NCI-H2107 treated with DMSO at 0.1 percent for 48 hours (cell line): ENCODE measurements around the gene MRPS35.

Source experiments
- DNase-seq: peaks from one replicate; lab custom pipeline; 2025; ENCODE audit not compliant: unreplicated experiment; lab: John Stamatoyannopoulos, UW

Gene MRPS35

DNA sequence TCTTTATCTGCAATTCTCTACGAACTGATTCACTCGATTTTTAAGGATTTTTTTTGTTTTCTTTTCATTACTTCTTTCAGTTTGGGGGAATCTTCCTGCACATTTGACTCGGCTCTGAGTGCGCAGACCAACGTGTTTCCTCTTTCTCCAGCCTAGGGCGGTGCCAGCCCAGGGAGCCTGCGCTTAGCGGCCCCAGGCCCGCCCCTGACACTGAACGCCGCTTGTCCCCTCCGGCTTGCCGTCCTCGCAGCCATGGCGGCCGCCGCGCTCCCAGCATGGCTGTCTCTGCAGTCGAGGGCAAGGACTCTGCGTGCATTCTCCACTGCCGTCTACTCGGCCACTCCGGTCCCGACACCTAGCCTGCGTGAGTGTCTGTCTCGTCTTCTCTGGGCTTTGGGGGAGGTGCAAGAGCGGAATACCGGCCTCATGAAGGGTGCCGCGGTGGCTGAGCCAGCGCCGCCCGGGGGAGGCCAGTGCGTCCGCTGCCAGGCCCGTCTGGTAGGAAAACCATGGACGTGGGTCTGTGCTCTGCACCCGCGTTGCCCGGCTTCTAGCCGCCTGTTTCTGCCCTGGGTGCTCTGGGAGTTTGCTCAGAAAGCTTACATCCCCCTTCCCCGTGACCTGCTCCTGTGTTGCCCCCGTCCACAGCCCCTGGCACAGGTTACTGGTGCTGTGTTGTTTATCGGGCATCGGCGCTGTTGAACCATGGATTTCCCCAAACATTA is at the start of gene MRPS35:
Gene MRPS35 (plus strand): TSS at position 241 of the 725 bp plus-strand sequence. CDS start 12 bp downstream, at position 253.
- DNase-seq: peak; percentile 90

DNA sequence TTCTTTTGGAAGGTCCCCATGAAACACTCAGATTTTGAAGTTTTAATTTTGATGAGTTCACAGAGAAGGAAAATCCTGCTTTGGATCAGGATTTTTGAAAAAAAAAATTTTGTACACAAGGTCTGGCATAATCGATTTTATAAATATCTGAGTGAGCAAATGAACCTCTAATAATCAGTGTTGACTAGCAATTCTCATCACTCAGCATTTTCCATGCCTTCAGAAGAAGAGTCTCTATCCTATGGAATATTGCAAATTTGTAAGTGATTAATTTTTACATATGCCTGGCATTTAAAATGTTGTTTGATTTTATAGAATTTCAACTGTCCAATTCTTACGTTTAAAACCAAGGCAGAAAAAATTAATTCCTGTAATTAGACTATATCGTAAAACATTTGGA is 44.9 kb upstream of the MRPS35 start:
- no peak for DNase-seq

DNA sequence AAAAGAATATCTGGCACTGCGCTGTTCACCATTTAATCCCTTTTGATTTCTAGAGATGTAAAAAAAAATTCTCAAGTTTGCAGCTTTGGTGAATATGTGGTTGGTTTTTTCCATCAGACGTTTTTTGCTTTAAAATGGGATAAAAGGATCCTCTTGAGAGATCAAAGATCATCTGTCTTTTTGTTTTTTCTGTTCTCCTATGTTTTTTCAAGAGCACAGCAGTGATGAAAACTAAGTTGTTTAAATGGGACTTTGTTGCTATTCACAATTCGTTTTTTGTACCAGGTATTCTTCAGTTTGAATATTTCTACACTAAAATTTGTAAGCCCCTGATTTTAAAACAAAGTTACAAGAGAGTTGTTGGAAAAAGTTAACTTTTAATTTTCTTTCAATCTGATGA is 44.1 kb upstream of the MRPS35 start:
- no peak for DNase-seq

DNA sequence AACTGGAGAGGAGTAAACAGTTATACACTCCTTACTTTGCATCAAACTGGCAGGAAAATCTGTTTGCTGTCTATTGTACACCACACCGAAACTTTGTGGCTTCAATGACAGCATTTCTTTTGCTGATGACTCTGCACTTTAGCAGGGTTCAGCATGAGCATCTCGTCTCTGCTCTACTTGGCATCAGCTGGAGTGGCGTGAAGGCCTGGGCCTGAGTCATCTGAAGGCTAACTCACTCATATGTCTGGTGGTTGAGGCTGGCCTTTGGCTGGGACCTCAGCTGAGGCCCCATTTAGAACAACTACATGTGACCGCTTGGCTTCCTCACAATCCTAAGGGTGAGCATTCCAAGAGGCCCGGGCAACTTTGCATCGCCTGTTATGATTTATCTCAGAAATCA is 43.1 kb upstream of the MRPS35 start:
- DNase-seq: no peak

DNA sequence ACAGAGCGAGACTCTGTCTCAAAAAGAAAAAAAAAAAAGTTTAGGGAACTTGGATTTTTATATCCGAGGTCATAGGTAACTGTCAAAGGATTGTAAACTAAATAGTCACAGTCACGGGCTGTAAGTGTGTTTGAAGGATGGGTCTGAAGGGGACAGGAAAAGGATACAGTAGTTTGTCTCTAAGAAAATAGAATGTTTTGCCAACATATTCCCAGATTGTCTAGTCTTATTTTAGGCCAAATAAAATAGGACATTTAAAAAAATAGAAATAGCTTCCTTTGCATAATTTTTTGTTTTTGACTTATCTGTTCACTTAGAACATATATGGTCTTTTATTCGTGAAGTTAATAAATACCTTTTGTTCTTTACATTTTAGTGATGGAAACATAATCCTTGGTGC is 38.6 kb upstream of the MRPS35 start:
- no peak for DNase-seq

DNA sequence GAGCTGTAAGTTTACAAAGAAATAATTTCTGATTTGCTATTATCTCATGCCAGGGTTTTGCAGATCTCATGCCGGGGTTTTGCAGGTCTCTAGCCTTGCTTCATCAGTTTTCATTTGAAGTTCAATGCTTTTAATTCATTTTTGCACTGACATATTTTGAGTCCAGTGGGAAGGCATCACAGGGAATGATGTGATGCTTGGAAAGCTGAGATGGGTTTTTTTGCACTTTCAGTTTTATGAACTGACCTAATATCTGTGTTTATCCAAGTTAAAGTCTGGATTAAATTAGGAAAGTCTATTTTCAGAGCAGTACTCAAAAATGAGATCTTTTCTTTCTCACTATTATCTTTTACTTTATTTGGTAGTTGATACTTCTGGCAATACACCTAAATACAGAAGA is 38.0 kb upstream of the MRPS35 start:
- no peak for DNase-seq

DNA sequence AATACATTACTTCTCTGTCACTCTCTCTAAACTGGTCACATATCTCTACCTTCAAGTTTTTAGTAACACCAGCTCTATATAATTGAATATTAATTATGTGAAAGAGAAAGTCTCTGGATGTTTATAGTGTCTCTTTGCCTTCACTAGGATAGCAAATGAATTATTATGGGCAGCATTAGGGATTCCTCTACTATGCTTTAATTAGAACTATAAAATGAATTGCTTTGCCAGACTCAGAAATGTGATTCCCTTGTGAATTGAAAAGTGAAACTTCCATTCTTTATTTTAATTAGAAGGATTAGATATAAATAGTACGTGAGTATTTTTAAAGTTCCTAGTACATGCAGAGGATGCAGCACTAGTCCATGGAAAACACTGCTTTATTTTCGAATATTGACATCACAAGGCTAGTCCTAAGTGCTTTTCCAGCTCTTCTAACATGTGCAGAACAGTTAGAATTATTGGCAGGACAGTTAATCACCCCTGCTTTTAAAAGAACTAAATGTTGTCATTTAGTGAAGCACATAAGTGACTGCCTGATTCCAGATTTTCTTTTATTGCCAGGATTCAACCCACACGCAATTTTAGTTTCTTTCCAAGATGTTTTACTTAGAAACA is 37.4 kb upstream of the MRPS35 start:
- no peak for DNase-seq

DNA sequence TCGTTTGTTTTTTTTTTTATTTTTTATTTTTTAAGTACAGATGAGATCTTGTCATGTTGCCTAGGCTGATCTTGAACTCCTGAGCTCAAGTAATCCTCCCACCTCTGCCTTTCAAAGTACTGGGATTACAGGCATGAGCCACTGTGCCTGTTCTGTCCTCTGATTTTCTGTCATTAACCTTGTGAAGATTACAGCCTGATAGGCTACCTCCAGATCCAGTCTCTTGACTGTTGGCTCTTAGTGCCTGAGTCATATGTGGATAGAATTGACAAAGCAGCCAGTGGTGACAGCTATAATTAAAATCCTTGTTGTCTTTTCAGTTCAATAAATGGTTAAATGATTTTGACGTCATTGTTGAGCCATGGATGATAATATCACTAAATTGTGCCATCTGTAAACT is 35.6 kb upstream of the MRPS35 start:
- no peak for DNase-seq

DNA sequence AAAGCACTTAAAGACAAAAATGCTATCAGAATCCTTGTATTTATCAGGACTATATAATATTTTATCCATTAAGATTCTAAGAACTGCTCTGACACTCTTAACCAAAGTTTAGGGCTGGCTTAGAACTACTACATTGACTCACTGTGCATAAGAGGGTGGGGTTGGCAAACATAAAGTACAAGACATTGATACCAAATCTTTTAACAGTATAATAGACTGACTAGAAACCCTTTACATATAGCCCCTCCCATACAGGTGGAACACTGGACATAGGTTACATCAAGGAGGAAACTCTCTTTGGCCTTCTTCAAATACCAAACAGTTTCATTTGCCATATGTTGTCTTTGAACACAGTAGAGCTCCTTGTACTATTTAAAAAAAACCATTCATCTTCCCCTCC is 30.0 kb upstream of the MRPS35 start:
- no peak for DNase-seq

DNA sequence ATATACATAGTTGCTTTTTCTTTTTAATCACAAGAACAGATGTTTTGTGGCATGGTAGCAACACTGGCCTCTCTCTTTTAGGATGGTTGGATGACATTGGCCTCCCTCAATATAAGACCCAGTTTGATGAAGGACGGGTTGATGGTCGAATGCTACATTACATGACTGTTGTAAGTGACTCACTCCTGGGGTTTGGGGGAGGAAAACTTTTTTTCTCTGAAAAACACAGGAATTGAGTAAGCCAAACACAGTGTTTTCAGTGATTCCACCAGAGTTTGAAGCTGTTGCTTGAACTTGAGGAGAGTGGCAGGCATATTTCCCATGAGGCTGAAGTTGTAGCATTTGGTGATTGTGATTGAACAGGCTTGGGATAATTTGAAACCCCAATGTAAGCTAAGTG is 28.1 kb upstream of the MRPS35 start:
- DNase-seq: no peak

DNA sequence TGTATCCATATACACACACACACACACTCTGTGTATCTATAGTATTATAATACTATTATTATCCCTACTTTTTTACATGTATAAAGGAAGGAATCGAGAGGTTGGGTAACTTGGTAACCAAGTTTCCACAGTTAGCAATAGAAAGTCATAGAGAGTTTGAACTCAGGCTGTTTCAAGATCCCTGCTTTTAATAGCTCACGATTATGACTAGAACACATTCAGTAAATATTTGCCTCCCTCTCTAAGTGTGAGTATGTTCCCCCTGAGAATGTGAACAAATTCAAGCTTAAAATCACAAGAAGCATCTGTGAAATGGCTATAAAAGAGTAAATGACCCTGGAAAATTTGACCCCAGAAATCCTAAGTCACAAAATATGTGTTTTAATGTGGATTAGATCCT is 25.4 kb upstream of the MRPS35 start:
- no peak for DNase-seq

DNA sequence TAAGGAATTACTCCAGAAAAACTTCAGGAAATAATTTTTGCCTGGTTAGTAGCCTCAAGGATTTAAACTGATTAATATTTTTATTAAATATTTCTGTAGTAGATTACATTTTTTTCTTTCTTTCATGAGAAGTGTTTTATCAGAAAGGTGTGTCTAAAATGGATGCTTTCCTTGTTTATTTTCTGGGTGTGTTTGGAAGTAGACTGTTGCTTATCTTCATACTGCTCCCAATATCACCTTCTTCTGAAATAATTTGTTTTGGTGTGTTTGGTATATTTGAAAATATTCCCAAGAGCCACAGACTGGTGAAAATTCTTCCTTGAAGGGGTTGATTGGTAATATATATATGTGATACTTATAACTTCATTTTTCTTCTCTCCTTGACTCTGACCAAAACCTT is 24.5 kb upstream of the MRPS35 start:
- no peak for DNase-seq

DNA sequence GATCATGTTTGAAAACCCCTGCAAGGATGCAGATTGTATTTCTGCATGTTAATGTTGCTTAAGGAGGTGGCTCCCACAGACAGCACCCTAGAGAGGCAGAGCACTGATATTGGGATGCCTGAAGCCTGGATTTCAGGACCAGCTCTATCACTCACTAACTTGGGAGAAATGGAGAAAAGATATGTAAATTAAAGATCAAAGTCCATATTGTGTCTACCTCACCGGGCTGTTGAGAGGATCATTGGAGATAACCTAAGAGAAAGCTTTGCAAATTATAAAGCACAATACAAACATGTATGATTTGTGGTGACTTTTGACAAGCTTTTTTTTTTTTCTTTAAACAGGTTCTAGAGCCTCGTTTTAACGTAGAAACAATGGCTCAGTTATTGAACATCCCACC is 22.0 kb upstream of the MRPS35 start:
- no peak for DNase-seq

DNA sequence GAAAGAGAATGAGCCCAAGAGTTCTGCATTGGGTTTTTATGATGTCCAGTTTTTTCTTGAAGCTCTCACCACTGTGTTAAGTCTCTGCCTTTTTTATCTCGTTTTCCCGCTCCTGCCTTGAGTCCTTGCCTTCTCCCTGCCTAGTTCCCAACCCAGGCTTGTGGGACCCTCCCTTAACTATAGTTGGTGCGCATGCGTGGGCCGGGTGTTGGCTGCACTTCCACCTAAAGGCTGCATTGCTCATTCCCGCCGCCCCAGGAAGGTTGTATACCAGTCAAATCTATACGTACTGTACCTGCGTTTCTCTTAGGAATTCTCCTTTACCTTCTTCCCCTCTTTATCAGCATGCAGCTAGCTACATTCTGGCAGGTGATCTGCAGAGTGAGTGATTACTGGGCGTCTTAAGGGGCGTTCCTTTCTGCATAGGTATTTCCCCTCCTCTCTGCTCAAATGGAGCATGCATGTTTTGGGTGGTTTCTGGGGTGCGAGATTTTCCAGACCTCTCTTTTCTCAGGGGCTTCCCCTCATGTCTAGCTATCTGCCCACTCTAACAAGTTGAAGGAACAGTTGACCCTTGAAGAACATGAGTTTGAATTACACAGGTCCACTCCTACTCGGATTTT is 21.0 kb upstream of the MRPS35 start:
- DNase-seq: no peak

DNA sequence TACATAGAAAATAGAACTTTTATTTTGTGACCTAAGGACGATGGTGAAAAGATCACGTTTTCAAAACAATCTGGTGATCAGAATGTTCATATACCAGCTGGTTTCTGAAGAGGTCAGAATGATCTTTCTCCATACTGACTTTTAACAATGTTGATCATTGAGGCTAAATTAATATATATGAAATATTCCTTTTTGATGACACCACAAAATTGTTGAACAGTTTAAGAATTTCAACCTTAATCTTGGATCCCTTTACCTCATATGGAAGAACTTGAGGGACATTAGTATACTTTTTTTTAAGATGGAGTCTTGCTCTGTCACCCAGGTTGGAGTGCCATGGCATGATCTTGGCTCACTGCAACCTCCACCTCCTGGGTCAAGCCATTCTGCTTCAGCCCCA is 17.2 kb upstream of the MRPS35 start:
- DNase-seq: no peak

DNA sequence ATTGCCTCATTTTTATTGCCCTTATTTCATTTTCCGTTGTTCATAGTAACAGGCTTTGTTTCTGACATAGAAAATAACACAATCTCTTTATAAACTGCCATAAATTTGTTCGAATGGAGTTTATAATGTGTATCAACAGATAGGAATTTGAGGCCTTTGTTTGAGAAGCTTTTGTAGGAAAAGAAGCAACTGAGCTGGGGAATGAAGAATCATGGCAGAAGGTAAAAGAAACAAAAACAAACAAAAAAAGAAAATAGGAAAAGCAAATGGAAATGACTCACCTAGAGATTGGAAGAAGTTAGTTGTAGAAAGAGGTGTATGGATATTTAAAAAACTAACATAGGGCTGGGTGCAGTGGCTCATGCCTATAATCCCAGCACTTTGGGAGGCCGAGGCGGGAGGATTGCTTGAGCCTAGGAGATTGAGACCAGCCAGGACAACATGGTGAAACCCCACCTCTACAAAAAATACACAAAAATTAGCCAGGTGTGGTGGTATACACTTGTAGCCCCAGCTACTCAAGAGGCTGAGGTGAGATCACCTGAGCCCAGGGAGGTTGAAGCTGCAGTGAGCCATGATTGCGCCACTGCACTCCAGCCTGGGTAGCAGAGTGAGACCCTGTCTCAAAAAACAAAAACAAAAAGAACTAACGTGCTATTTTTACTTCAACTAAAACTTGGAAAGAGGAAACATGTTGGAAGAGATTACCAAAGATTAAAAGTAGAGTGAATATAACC is 14.9 kb upstream of the MRPS35 start:
- DNase-seq: no peak

DNA sequence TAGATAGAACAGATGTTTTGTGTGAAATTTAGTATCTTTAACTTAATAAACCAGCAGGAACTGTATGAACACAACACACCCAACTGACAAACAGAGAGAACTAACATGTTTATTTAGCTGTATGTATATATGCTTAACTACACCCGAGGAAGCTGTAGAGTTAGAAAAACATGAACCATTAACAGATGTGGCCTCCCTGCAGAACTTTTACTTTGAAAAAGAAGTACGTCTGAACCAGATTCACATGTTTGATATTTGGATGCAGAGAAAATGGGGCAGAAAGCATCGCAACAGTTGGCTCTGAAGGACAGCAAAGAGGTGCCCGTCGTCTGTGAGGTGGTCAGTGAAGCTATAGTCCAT is 14.4 kb upstream of the MRPS35 start, which contains the start of gene REP15:
Gene REP15 (plus strand): TSS at position 155 of the 360 bp plus-strand sequence. CDS start 116 bp downstream, at position 271.
- DNase-seq: no peak

DNA sequence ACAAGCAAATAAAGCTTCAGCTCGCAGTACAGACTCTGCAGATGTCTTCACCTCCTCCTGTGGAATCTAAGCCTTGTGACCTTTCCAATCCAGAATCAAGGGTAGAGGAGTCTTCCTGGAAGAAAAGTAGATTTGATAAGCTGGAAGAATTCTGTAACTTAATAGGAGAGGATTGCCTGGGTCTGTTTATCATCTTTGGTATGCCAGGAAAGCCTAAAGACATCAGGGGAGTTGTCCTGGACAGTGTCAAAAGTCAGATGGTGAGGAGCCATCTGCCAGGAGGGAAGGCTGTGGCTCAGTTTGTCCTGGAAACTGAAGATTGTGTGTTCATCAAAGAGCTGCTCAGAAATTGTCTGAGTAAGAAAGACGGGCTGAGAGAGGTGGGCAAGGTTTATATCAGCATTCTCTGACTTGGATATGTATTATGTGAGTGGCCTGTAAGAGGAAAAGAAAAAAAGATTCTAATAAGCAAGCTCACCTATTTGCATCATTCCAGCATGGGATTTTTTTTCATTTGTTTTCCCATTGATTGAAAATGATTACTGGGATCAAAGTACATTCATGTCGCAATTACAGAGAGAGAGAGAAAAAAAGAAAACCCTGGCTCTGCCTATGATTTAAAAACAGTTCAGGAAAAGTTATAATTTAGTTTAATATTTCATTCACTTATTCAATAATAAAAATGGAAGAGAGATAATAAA is 13.6 kb upstream of the MRPS35 start:
- no peak for DNase-seq

DNA sequence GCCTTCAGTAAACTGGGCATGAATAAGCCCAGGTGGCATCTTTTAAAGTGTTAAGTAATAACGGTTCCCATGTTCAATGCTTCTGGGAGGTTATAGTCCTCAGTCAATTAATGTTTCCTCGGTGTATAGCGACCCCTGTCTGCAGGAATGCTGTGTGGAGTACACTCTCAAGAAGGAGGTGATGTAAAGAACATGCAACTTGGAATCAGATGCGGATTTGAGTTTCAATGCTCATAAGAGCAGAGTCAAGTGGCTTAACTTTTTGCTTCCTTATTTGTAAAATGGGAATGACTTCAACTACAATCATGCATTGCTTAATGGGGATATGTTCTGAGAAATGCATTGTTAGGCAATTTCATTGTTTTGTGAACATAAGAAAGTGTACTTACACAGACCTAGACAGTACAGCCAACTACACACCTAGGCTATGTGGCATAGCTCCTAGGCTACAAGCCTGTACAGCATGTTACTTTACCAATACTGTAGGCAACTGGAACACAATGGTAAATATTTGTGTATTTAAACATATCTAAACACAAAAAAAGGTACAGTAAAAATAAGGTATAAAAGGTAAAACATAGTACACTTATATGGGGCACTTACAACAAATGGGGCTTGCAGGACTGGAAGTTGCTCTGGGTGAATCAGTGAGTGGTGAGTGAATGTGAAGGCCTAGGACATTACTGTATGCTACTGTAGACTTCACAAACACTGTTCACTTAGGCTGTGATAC is 6.7 kb upstream of the MRPS35 start:
- peak; percentile 63 for DNase-seq

DNA sequence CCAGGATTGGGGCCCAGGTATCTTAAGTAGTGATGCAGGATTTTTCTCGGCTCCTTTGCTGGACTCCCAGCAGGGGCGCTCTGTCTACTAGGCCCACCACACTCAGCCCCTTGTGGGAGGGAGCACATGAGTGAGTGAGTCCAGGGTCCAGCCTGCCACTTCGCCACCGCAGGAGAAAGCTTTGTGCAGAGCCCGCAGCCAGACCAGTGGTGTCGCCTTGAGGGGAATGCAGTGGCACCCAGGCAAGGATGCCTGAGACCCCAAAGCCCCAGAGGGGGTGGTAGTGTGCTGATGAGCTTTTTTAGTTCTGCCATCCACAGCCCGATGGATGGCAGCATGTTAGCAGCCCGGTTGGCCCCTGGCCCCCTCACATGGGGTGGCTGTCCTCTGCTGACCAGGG is 5.4 kb upstream of the MRPS35 start:
- no peak for DNase-seq

DNA sequence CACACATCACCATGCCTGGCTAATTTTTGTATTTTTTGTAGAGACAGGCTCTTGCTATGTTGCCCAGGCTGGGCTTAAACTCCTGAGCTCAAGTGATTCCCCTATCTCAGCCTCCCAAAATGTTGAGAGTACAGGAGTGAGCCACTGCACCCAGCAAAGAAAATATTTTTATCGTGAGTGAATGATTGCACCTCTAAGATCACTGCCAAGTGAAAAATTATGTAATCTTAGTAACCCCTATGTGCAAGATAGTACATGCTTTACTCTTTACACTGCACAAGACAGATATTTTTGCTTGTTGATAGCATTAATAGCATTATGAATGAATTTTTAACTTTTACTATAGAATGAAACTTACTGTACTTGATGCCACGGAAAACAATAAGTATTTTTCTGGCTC is 3.4 kb upstream of the MRPS35 start:
- no peak for DNase-seq
